GM12874 (cell line): ENCODE data around the gene C2CD2.
A peak's percentile ranks its signal among the peaks of the same experiment; 100 is the strongest.

ENCODE experiments used
- CTCF ChIP-seq: IDR thresholded peaks from 2 replicates; pipeline ENCODE4 v1.5.1; 2011; ENCODE audit warnings: low read depth, mild to moderate bottlenecking, control low read depth, low read length, moderate library complexity; ENCODE audit not compliant: insufficient read depth

C2CD2 gene

GRCh38 chr21:41973861-41974751, 20.3 kb upstream of the C2CD2 start:
- TF ChIP-seq CTCF, result 0 out of 2 replicates have a peak, but pooled peaks have one; percentile 18

- no peak for TF ChIP-seq CTCF
Observed at GRCh38 chr21:41973427-41973831, 19.6 kb upstream of the C2CD2 start.

GRCh38 chr21:41972511-41973205, 18.8 kb upstream of the C2CD2 start:
- no peak for TF ChIP-seq CTCF

DNA sequence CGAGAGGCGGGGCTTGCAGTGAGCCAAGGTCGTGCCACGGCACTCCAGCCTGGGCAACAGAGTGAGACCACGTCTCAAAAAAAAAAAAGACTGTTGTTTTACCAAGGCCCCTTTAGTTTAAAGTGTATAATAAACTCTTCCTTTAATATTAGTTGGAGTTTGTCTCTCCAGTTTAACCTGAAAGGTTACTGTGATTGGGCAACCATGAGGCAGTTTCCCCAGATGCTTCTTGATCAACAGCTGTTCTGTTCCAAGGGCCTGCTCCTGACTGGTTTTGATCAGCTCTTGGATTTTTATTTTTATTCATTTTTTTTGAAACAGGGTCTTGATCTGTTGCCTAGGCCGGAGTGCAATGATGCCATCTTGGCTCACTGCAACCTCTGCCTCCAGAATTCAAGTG, 18.1 kb upstream of the C2CD2 start:
- TF ChIP-seq CTCF, result no peak

GRCh38 chr21:41970751-41971653, 17.2 kb upstream of the C2CD2 start:
- no peak for TF ChIP-seq CTCF

- no peak for TF ChIP-seq CTCF
Observed at GRCh38 chr21:41970106-41970391, 16.2 kb upstream of the C2CD2 start.

DNA sequence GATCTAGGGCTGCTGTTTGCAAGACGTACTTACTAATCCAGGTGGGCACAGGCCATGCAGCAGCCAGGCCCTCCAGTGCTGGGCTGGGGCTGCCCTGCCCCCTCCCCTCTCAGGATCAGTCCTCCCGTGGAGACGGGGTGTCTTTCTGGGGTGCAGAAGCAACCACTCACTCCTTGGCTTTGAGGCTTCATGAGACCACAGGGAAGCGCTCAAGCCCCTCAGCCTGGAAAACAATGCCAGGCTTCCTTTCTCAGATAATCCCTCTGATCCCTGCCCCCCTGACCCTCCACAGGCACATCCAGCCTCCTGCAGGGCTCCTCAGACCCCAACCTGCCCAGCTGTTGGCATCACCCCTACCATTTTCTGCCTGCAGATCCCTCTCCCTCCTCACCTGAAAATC, 13.9 kb upstream of the C2CD2 start:
- no peak for TF ChIP-seq CTCF
